Prostate gland (tissue), 2 donors: ENCODE measurements around the gene NPTN.

Experiments
- POLR2A ChIP-seq: fragments of 450-650 bp; IDR thresholded peaks from one replicate; pipeline ENCODE4 v1.6.1; 2016; ENCODE audit warnings: antibody characterized with exemption, mild to moderate bottlenecking
- TF ChIP-seq, protein P1 (sequence below), 4 experiments: fragments of 200-600 bp in 2 of 4; fragments of 450-650 bp in 2 of 4; sonication (generic) in 2 of 4; IDR thresholded peaks; 1 replicate in 3 of 4; 2 replicates in 1 of 4; pipeline ENCODE4 v1.5.1; 2016 to 2019; ENCODE audit warnings: antibody characterized with exemption in 4 of 4, mild to moderate bottlenecking in 2 of 4, moderate library complexity in 2 of 4

DNA sequence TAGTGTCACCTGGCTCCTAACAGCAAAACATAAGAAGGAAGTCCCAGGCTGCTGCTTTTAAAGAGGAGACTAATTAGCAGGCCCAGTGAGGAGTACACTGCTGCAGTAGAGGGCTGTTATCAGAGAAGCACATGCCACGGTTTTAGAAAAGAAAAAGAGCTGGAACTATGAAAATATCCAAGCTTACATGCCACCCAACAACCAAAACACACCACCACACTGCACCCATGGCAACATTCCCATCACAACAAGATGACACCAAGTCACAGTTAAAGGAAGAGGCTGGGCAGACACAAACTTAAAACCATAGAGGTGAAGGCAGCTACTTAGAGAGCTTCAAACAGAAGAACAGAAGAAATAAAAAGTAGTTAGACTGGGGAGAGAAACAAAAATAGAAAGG lies 37.0 kb downstream of the NPTN start:
- TF ChIP-seq, protein P1, sequence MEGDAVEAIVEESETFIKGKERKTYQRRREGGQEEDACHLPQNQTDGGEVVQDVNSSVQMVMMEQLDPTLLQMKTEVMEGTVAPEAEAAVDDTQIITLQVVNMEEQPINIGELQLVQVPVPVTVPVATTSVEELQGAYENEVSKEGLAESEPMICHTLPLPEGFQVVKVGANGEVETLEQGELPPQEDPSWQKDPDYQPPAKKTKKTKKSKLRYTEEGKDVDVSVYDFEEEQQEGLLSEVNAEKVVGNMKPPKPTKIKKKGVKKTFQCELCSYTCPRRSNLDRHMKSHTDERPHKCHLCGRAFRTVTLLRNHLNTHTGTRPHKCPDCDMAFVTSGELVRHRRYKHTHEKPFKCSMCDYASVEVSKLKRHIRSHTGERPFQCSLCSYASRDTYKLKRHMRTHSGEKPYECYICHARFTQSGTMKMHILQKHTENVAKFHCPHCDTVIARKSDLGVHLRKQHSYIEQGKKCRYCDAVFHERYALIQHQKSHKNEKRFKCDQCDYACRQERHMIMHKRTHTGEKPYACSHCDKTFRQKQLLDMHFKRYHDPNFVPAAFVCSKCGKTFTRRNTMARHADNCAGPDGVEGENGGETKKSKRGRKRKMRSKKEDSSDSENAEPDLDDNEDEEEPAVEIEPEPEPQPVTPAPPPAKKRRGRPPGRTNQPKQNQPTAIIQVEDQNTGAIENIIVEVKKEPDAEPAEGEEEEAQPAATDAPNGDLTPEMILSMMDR (IDR thresholded peaks at IDR 0.05) = no peak
- TF ChIP-seq POLR2A = no peak
